ENCODE measurements around the gene NUDT8. TPM values are rescaled to one million over a fixed set of nuclear protein-coding genes. Genes with fewer than 3 reads are reported as not detected.

NUDT8 gene
- total RNA-seq, 1 donor from 2014 or later = 5.8 TPM

- peaks cover 3% of the 10 kb centered on the region for H3K4me1 Mint-ChIP-seq (ENCODE audit: low read depth, unreplicated experiment)
- no peak overlapping the region for H3K4me3 Mint-ChIP-seq (ENCODE audit: unreplicated experiment)
- H3K27me3 Mint-ChIP-seq (ENCODE audit: unreplicated experiment) = peaks cover 9% of the 10 kb centered on the region
- peaks cover 4% of the 10 kb centered on the region for H3K9me3 Mint-ChIP-seq (ENCODE audit: unreplicated experiment)
- TF ChIP-seq CTCF (IDR thresholded peaks at IDR 0.05; ENCODE audit: partially characterized antibody, unreplicated experiment) = peak; percentile 15
- no peak overlapping the region for H3K27ac Mint-ChIP-seq (ENCODE audit: unreplicated experiment)
- no peak for DNase-seq
- no peaks in the 10 kb centered on the region for H3K36me3 Mint-ChIP-seq (ENCODE audit: unreplicated experiment)
These were observed 14.3 kb upstream of the NUDT8 start for GRCh38 chr11:67644042-67644441.

DNA sequence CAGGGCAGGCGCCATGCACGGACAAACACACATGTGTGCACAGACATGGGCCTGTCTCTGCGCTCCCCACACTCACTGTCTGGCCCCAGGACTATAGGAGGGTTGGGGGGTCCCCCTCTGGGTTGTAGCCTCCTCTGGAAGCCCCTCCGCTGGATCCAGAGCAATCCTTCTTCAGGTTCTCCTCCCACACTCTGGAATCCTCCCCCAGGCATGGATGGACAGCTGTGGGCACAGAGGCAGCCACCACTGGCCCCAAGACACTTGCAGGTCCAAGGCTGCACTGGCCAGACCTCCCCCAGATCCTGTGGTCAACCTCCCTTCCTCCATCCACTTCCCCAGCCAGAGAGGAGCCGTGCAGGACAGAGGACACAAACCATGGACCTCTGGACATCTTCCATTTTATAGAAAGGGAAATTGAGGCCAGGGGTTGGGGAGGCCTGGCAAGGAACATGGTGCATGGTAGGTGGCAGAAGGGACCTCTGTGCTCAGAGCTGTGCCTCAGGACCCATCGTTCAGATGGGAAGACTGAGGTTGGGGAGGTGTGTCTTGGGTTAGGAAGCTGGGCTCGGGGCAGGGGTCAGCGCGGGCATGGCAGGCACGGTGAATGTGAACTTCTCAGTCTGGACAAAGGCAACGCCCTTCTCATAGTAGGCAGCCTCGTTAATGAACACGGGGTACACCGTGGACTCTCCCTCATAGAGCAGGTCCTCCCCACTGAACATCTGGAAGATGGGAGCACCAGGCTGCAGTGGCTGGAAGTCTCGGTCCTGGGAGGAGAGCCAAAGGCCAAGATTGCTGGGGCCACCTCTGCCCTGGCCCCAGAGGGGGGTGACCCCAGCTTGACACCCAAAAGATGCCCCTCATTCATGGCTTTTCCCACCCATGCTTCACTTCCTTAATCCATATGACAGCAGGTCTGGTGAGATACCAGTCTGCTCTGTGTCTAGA lies 12.7 kb upstream of the NUDT8 start:
- DNase-seq = no peak
- Mint-ChIP-seq H3K27ac (ENCODE audit: unreplicated experiment) (no peak overlapping the region), H3K27me3 (ENCODE audit: unreplicated experiment) (peaks cover 6% of the 10 kb centered on the region), H3K4me1 (ENCODE audit: low read depth, unreplicated experiment) (peaks cover 3% of the 10 kb centered on the region), H3K4me3 (ENCODE audit: unreplicated experiment) (no peak overlapping the region), H3K9me3 (ENCODE audit: unreplicated experiment) (peaks cover 4% of the 10 kb centered on the region), H3K36me3 (ENCODE audit: unreplicated experiment) (no peaks in the 10 kb centered on the region)
- TF ChIP-seq CTCF (IDR thresholded peaks at IDR 0.05; ENCODE audit: partially characterized antibody, unreplicated experiment) = no peak

GRCh38 chr11:67641338-67642172 lies 11.8 kb upstream of the NUDT8 start:
- Mint-ChIP-seq H3K27ac (ENCODE audit: unreplicated experiment) (no peak overlapping the region), H3K4me3 (ENCODE audit: unreplicated experiment) (no peak overlapping the region), H3K36me3 (ENCODE audit: unreplicated experiment) (no peaks in the 10 kb centered on the region), H3K9me3 (ENCODE audit: unreplicated experiment) (peaks cover 4% of the 10 kb centered on the region), H3K27me3 (ENCODE audit: unreplicated experiment) (peaks cover 6% of the 10 kb centered on the region), H3K4me1 (ENCODE audit: low read depth, unreplicated experiment) (no peaks in the 10 kb centered on the region)
- no peak for TF ChIP-seq CTCF (IDR thresholded peaks at IDR 0.05; ENCODE audit: partially characterized antibody, unreplicated experiment)
- DNase-seq = no peak

DNA sequence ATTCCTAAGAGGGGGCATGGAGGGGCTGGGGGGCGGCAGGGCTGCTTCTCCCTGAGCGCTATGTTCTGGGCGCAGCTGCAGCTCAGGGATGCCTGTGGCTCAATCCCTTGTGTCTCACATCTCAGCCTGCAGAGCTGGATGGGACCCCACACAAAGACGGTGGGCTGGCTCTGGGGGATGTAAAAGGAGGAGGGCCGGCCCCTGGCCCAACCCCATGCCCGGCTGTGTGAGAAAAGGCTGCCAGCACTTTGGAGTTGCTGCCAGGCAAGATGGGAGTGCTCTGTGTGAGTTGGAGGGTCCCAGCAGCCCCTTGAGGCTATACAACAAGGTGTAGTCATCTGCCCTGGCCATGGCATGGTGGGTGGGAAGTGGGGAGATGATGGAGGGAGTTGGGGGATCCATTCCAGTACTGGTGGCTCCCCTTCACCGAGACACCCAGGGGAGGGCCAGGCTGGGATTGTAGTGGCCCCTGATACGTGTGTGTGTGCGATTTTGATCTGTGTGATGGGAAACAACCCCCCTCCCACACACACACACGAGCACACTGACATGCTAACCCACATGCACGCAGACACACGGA lies 11.1 kb upstream of the NUDT8 start:
- Mint-ChIP-seq H3K27ac (ENCODE audit: unreplicated experiment) (no peak overlapping the region), H3K27me3 (ENCODE audit: unreplicated experiment) (peaks cover 3% of the 10 kb centered on the region), H3K4me3 (ENCODE audit: unreplicated experiment) (no peak overlapping the region), H3K36me3 (ENCODE audit: unreplicated experiment) (no peaks in the 10 kb centered on the region), H3K4me1 (ENCODE audit: low read depth, unreplicated experiment) (no peaks in the 10 kb centered on the region), H3K9me3 (ENCODE audit: unreplicated experiment) (peaks cover 4% of the 10 kb centered on the region)
- no peak for DNase-seq
- TF ChIP-seq CTCF (IDR thresholded peaks at IDR 0.05; ENCODE audit: partially characterized antibody, unreplicated experiment) = no peak
